AG04449 (cell line): ENCODE results near the gene SV2C.

ENCODE experiments used
- CTCF ChIA-PET: fragments of 350-600 bp; formaldehyde crosslinking; extraction: SDS; loops from one replicate; lab custom pipeline; 2021; ENCODE audit warnings: antibody characterized with exemption; lab: Yijun Ruan, JAX
- POLR2A ChIA-PET: fragments of 400-600, 350-600 bp; formaldehyde crosslinking; extraction: SDS; loops from one replicate; lab custom pipeline; 2020; ENCODE audit warnings: antibody characterized with exemption, inconsistent platforms; lab: Yijun Ruan, JAX
- DNase-seq: peaks from one replicate; pipeline ENCODE4 v3.0.0-alpha.2; 2010; ENCODE audit warnings: low read depth, low spot score
- H3K4me3 ChIP-seq: 2 replicates; pipeline ENCODE4 v1.5.1; 2011; ENCODE audit warnings: low read depth, mild to moderate bottlenecking, control low read depth, low read length
- TF ChIP-seq, protein P1 (sequence below): IDR thresholded peaks from one replicate; pipeline ENCODE4 v1.5.1; 2011; ENCODE audit warnings: mild to moderate bottlenecking, moderate library complexity, low read length, control low read depth, inconsistent platforms; ENCODE audit not compliant: insufficient read depth; ENCODE audit errors: missing control alignments

SV2C gene

DNA sequence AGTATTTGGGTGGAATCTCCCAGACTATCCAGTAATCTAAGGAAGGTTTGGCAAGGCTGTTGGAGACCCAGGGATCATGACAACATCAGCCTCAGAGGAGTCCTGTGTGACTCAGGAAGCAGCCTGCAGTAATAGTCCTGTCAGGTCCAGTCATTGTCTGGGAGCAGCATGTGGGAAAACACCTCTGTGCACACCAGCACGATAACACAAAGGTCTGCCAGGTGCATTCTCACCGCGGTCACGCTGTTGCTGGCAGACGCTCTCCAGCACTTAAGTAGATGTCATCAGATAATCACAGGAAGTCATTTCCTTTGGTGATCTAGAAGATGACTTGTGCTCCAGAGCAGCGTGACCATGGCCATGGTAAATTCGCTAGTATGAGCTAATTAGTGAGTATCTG lies 220.7 kb downstream of the SV2C start:
- H3K4me3 ChIP-seq, result no peak overlapping the region
- TF ChIP-seq, protein P1, sequence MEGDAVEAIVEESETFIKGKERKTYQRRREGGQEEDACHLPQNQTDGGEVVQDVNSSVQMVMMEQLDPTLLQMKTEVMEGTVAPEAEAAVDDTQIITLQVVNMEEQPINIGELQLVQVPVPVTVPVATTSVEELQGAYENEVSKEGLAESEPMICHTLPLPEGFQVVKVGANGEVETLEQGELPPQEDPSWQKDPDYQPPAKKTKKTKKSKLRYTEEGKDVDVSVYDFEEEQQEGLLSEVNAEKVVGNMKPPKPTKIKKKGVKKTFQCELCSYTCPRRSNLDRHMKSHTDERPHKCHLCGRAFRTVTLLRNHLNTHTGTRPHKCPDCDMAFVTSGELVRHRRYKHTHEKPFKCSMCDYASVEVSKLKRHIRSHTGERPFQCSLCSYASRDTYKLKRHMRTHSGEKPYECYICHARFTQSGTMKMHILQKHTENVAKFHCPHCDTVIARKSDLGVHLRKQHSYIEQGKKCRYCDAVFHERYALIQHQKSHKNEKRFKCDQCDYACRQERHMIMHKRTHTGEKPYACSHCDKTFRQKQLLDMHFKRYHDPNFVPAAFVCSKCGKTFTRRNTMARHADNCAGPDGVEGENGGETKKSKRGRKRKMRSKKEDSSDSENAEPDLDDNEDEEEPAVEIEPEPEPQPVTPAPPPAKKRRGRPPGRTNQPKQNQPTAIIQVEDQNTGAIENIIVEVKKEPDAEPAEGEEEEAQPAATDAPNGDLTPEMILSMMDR, result no peak
- ChIA-PET CTCF (no interaction called here), POLR2A (no interaction called here)
- no peak for DNase-seq

DNA sequence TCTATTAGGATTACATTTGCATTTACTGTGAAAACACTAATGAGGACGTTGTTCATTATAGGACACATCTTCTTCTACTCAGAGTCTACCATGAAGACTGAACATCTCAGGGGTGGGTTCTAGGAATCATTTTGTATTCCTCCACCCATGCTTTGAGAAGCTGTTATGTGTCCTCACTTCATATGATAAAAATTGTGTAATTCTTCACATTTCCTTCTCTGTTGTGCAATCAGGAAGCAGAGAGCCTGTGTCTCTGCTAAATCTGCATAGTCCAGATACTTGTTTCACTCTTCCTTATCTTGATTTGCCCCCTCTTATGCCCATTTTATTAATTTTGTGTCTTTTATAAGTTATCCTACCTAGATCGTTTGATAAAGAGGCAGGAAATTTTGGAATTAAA lies 222.1 kb downstream of the SV2C start:
- ChIA-PET POLR2A (no interaction called here), CTCF (no interaction called here)
- no peak overlapping the region for H3K4me3 ChIP-seq
- no peak for DNase-seq
- TF ChIP-seq, protein P1, result no peak

DNA sequence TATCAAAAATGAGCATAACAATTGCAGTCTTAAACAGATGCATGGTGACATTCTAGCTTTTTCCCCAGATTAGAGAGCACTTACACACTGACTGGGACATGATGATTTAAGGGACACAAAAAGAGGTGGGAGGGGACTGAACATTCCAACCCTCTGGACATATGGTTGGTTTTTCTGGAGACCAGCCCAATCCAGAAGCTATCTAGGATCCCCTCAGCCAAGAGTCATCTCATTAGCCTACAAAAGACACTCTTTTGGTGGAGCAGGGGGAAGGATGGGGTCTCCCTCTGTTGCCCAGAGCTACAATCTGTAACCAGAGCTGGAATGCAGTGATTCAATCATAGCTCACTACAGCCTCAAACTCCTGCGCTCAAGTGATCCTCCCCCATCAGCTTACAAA lies 222.6 kb downstream of the SV2C start:
- no peak for DNase-seq
- ChIA-PET CTCF (no interaction called here), POLR2A (no interaction called here)
- H3K4me3 ChIP-seq, result no peak overlapping the region
- TF ChIP-seq, protein P1, result no peak

DNA sequence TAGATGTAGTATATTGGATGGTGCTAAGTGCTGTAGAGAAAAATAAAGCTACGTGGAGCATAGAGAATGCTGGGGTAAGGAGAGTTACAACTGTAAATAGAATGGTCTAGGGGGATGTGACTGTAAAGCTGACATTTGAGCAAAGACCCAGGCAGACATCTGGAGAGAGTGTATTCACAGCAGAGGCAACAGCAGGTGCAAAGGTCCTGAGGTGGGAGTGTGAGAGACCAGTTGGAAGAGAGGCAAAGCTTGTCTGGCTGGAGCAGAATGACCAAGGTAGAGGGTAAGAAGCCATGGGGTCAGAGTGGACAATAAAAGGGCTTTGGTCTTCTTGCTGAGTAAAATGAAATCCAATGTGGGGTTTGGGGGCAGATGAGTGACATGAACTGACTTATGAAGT lies 227.0 kb downstream of the SV2C start:
- POLR2A ChIA-PET, result no interaction called here
- CTCF ChIA-PET, result no interaction called here
- DNase-seq, result no peak
- TF ChIP-seq, protein P1, result no peak
- H3K4me3 ChIP-seq, result no peak overlapping the region

DNA sequence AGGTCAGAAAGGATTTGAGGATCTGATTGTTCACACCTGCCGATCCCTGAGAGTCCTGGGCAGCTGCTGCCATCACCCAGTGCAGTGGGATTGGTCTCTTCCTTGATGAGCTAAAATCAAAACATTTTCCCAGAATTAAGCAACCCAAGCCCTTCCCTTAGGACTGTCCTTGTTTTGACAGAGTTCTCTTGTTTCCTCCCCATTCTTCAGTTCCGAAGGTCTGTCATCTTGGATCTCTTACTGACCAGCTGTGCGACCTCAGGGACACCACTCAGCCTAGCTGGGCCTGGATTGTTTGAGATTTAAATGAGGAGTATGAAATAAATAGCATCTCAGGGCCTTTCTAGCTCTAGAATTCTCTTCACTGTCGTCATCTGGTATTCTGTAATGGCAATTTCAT lies 229.6 kb downstream of the SV2C start:
- DNase-seq, result no peak
- H3K4me3 ChIP-seq, result no peak overlapping the region
- TF ChIP-seq, protein P1, result no peak
- POLR2A ChIA-PET, result no interaction called here
- CTCF ChIA-PET, result no interaction called here

DNA sequence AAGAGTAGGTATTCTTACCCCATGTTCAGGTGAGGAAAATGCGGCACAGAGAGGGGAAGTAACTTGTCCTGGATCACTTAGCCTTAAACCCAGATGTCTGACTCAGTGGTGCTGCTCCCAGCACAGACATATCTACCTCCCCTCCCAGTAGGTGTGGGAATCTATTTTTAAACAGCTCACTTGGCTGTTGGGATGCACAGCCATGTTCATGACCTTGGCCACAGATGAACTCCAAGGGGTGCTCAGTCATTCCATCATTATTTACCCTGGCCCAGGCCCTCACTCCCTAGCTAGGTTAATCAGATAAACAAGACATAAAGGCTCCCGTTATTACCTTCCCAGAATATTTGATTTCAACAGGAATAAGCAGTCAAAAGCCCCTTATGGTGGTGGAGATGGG lies 231.5 kb downstream of the SV2C start:
- ChIA-PET CTCF (no interaction called here), POLR2A (no interaction called here)
- DNase-seq, result no peak
- TF ChIP-seq, protein P1, result no peak
- no peak overlapping the region for H3K4me3 ChIP-seq
